A673 (cell line): ENCODE measurements around the gene ROBO2. TPM values are rescaled to one million over a fixed set of nuclear protein-coding genes. Genes with fewer than 3 reads are reported as not detected.

ENCODE experiments used
- BruUV-seq: library from RNA; stranded (reverse); fragments of 400-500 nt; replicated peaks from 2 replicates; lab custom pipeline; 2021; lab: Mats Ljungman, UMichigan
- CTCF ChIA-PET: fragments of 300-600 bp; sonication (Branson Sonifier 250); formaldehyde crosslinking; loops from one replicate; lab custom pipeline; 2022; ENCODE audit warnings: antibody characterized with exemption; lab: Charles Lee
- POLR2A ChIA-PET: fragments of 300-600 bp; sonication (Branson Sonifier 250); formaldehyde crosslinking; loops from one replicate; lab custom pipeline; 2022; ENCODE audit warnings: antibody characterized with exemption; ENCODE audit not compliant: low non-redundant PET; lab: Charles Lee
- DNase-seq: peaks from one replicate; pipeline ENCODE4 v3.0.0-alpha.2; 2015; ENCODE audit warnings: low spot score
- H3K27ac ChIP-seq: fragments of 200-600 bp; sonication (generic); 2 replicates; pipeline ENCODE4 v1.5.1; 2016; ENCODE audit warnings: mixed run types, low read depth, mild to moderate bottlenecking, mixed read lengths, antibody characterized with exemption, low read length; ENCODE audit not compliant: poor library complexity, severe bottlenecking
- H3K27me3 ChIP-seq: fragments of 200-600 bp; sonication (generic); replicated peaks from 2 replicates; pipeline ENCODE4 v1.6.1; 2017; ENCODE audit warnings: mixed run types, low read depth, mild to moderate bottlenecking, mixed read lengths, antibody characterized with exemption, low read length; ENCODE audit not compliant: insufficient read depth, poor library complexity
- H3K36me3 ChIP-seq: fragments of 200-600 bp; sonication (generic); 2 replicates; pipeline ENCODE4 v1.6.1; 2016; ENCODE audit warnings: mixed run types, mild to moderate bottlenecking, mixed read lengths, antibody characterized with exemption, low read length; ENCODE audit not compliant: insufficient read depth, poor library complexity, severe bottlenecking
- H3K4me1 ChIP-seq: fragments of 200-600 bp; sonication (generic); 2 replicates; pipeline ENCODE4 v1.6.1; 2017; ENCODE audit warnings: mixed run types, mild to moderate bottlenecking, mixed read lengths, antibody characterized with exemption, low read length; ENCODE audit not compliant: insufficient read depth, poor library complexity, severe bottlenecking
- H3K4me3 ChIP-seq: fragments of 200-600 bp; sonication (generic); 2 replicates; pipeline ENCODE4 v1.5.1; 2016; ENCODE audit warnings: low read depth, mixed run types, mild to moderate bottlenecking, mixed read lengths, low read length; ENCODE audit not compliant: poor library complexity, severe bottlenecking
- H3K9me3 ChIP-seq: fragments of 200-600 bp; sonication (generic); 2 replicates; pipeline ENCODE4 v1.6.1; 2016; ENCODE audit warnings: mixed run types, low read depth, mild to moderate bottlenecking, mixed read lengths, antibody characterized with exemption, low read length; ENCODE audit not compliant: poor library complexity, severe bottlenecking
- EZH2 ChIP-seq: fragments of 200-600 bp; sonication (generic); IDR thresholded peaks from 2 replicates; pipeline ENCODE4 v1.6.1; 2017; ENCODE audit warnings: borderline replicate concordance, low read depth, mild to moderate bottlenecking, mixed read lengths, antibody characterized with exemption, low read length; ENCODE audit not compliant: poor library complexity, severe bottlenecking
- intact Hi-C: fragments of 100-400 bp; cut with micrococcal nuclease; formaldehyde crosslinking; loops from one replicate; pipeline ENCODE4 v1.10.0; 2022; ENCODE audit not compliant: unreplicated experiment
- total RNA-seq: library from RNA; stranded (reverse); gene quantifications from 2 replicates; pipeline ENCODE4 v1.2.3, GENCODE V29; 2021
- TF ChIP-seq, protein P1 (sequence below): fragments of 300-800, 200-600 bp; sonication (generic); conservative IDR thresholded peaks from 2 replicates; pipeline ENCODE4 v1.5.1; 2017; ENCODE audit warnings: low read depth, mild to moderate bottlenecking, antibody characterized with exemption, low read length, moderate library complexity, mixed read lengths

The ROBO2 gene
- total RNA-seq, 1 experiment from 2014 or later: 17.5 TPM

- CTCF ChIA-PET: no interaction called here
- BruUV-seq: no TSS peak
- intact Hi-C loops: no loop called here
These were observed 164.0 kb downstream of the ROBO2 start for GRCh38 chr3:77203851-77204250.

GRCh38 chr3:77204788-77205187 lies 164.9 kb downstream of the ROBO2 start:
- no TSS peak for BruUV-seq
- intact Hi-C loops: no loop called here

More at GRCh38 chr3:77203851-77204250, 164.0 kb downstream of the ROBO2 start:
- no peak for TF ChIP-seq EZH2
- TF ChIP-seq, protein P1, sequence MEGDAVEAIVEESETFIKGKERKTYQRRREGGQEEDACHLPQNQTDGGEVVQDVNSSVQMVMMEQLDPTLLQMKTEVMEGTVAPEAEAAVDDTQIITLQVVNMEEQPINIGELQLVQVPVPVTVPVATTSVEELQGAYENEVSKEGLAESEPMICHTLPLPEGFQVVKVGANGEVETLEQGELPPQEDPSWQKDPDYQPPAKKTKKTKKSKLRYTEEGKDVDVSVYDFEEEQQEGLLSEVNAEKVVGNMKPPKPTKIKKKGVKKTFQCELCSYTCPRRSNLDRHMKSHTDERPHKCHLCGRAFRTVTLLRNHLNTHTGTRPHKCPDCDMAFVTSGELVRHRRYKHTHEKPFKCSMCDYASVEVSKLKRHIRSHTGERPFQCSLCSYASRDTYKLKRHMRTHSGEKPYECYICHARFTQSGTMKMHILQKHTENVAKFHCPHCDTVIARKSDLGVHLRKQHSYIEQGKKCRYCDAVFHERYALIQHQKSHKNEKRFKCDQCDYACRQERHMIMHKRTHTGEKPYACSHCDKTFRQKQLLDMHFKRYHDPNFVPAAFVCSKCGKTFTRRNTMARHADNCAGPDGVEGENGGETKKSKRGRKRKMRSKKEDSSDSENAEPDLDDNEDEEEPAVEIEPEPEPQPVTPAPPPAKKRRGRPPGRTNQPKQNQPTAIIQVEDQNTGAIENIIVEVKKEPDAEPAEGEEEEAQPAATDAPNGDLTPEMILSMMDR: no peak
- no peaks in the 10 kb centered on the region for H3K27me3 ChIP-seq
- H3K4me3 ChIP-seq: no peak overlapping the region
- no peaks in the 10 kb centered on the region for H3K9me3 ChIP-seq
- no peaks in the 10 kb centered on the region for H3K4me1 ChIP-seq
- POLR2A ChIA-PET: no interaction called here
- no peak overlapping the region for H3K27ac ChIP-seq
- no peak for DNase-seq
- no peaks in the 10 kb centered on the region for H3K36me3 ChIP-seq

DNA sequence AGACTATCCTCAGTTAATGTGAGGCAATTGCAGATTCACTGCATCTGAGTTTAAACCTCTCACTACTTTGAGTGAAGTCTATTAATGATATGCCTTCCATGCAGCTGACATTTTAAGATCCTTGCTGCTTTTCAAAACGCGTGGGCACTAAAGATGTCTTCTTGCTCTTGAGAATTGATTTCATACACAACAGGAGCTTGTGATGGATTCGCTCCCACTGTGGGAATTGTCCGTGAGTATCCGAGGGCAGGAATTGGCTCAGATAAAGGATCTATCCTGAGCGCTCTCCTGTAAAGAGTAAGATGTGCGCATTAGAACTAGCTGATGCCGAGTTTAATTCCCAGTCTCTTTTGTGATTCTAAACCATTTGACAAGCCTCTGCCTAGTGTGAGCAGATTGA lies 167.9 kb downstream of the ROBO2 start:
- ChIA-PET CTCF (no interaction called here), POLR2A (no interaction called here)
- Histone ChIP-seq H3K9me3 (no peaks in the 10 kb centered on the region), H3K27ac (no peak overlapping the region), H3K4me1 (no peaks in the 10 kb centered on the region), H3K36me3 (no peaks in the 10 kb centered on the region), H3K27me3 (no peaks in the 10 kb centered on the region), H3K4me3 (no peak overlapping the region)
- BruUV-seq: no TSS peak
- intact Hi-C loops: no loop called here
- DNase-seq: no peak
- no peak for TF ChIP-seq EZH2
- TF ChIP-seq, protein P1: no peak

More at GRCh38 chr3:77204788-77205187, 164.9 kb downstream of the ROBO2 start:
- Histone ChIP-seq H3K9me3 (no peaks in the 10 kb centered on the region), H3K4me3 (no peak overlapping the region), H3K36me3 (no peaks in the 10 kb centered on the region), H3K27me3 (no peaks in the 10 kb centered on the region), H3K4me1 (no peaks in the 10 kb centered on the region), H3K27ac (no peak overlapping the region)
- ChIA-PET POLR2A (no interaction called here), CTCF (no interaction called here)
- TF ChIP-seq, protein P1: no peak
- TF ChIP-seq EZH2: no peak
- no peak for DNase-seq
